Smooth muscle cell (in vitro differentiated cells): ENCODE measurements around the gene ANKRD6. TPM values are rescaled to one million over a fixed set of nuclear protein-coding genes. Genes with fewer than 3 reads are reported as not detected.

Experiments
- DNase-seq: peaks from one replicate; lab custom pipeline; 2025; ENCODE audit not compliant: unreplicated experiment; lab: John Stamatoyannopoulos, UW
- H2AFZ ChIP-seq: fragments of 200-600 bp; sonication (generic); 2 replicates; pipeline ENCODE4 v1.6.0; 2016; ENCODE audit warnings: antibody characterized with exemption, low read depth, mild to moderate bottlenecking
- H3F3A ChIP-seq: fragments of 200-600 bp; sonication (generic); 2 replicates; pipeline ENCODE4 v1.6.0; 2017; ENCODE audit warnings: antibody characterized with exemption, low read depth
- H3K27ac ChIP-seq: fragments of 200-600 bp; sonication (generic); 2 replicates; pipeline ENCODE4 v1.5.1; 2016; ENCODE audit warnings: low read depth, mild to moderate bottlenecking
- H3K27me3 ChIP-seq: fragments of 200-600 bp; sonication (generic); 2 replicates; pipeline ENCODE4 v1.6.1; 2016; ENCODE audit warnings: low read depth, mild to moderate bottlenecking
- H3K36me3 ChIP-seq: fragments of 200-600 bp; sonication (generic); 2 replicates; pipeline ENCODE4 v1.5.1; 2016; ENCODE audit warnings: low read depth
- H3K4me1 ChIP-seq: fragments of 200-600 bp; sonication (generic); 2 replicates; pipeline ENCODE4 v1.5.1; 2016; ENCODE audit warnings: low read depth
- H3K4me2 ChIP-seq: fragments of 200-600 bp; sonication (generic); 2 replicates; pipeline ENCODE4 v1.6.0; 2016; ENCODE audit warnings: mild to moderate bottlenecking
- H3K4me3 ChIP-seq: fragments of 200-600 bp; sonication (generic); 2 replicates; pipeline ENCODE4 v1.5.1; 2016; ENCODE audit warnings: mild to moderate bottlenecking
- H3K79me2 ChIP-seq: fragments of 200-600 bp; sonication (generic); 2 replicates; pipeline ENCODE4 v1.6.0; 2016; ENCODE audit warnings: low read depth, mild to moderate bottlenecking
- H3K9ac ChIP-seq: fragments of 200-600 bp; sonication (generic); 2 replicates; pipeline ENCODE4 v1.6.0; 2016; ENCODE audit warnings: low read depth
- H3K9me3 ChIP-seq: fragments of 200-600 bp; sonication (generic); replicated peaks from 2 replicates; pipeline ENCODE4 v1.5.1; 2016; ENCODE audit warnings: low read depth
- H4K20me1 ChIP-seq: fragments of 200-600 bp; sonication (generic); 2 replicates; pipeline ENCODE4 v1.6.0; 2016; ENCODE audit warnings: low read depth
- WGBS: methylation state at CpG from one replicate; pipeline ENCODE4 v1.1.7; 2016; ENCODE audit warnings: low lambda C conversion rate; 5-methylcytosine and 5-hydroxymethylcytosine counted together
- polyA plus RNA-seq: library from polyadenylated mRNA; unstranded; fragments of >200 nt; fragmentation: Nextera tagmentation; extraction: Ambion mirVana; gene quantifications from 2 replicates; pipeline ENCODE4 v1.2.1, GENCODE V29; 2016
- total RNA-seq: library from RNA; depleted of rRNA; stranded (reverse); fragments of >200 nt; gene quantifications from 2 replicates; pipeline ENCODE4 v1.2.3, GENCODE V29; 2014
- TF ChIP-seq, protein P1 (sequence below): fragments of 200-600 bp; sonication (generic); IDR thresholded peaks from 2 replicates; pipeline ENCODE4 v1.5.1; 2017; ENCODE audit warnings: borderline replicate concordance, mild to moderate bottlenecking, antibody characterized with exemption; ENCODE audit not compliant: insufficient read depth, poor library complexity, severe bottlenecking

The ANKRD6 gene
- total and polyA plus RNA-seq, 2 experiments from 2014 or later: 5.2 to 10.7 TPM

DNA sequence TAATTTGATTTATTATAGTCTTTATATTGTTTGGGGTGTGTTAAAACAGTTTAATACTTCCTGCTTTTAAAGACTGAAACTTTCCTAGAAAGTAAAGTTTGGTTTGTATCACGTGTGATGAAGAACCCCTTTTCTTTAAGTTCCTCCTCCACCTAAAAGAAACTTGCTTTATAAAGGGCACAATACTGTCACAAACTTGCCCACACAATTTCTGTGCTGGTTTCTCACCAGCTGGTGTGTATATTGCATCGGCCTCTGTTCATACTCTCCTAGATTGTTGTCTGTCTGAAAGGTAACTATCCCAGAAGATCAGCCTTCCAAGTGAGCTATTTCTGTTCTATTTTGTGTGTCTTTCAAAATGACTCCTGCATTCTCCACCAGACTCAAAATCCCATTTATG lies 46.9 kb downstream of the ANKRD6 start:
- Histone ChIP-seq H3K4me2 (no peak overlapping the region), H3K9ac (no peak overlapping the region), H3K9me3 (no peaks in the 10 kb centered on the region), H3K27ac (no peak overlapping the region), H3K4me1 (peaks cover 19% of the 10 kb centered on the region), H3F3A (peaks cover 9% of the 10 kb centered on the region), H3K4me3 (no peak overlapping the region), H2AFZ (no peak overlapping the region), H3K27me3 (no peaks in the 10 kb centered on the region), H4K20me1 (peaks cover under 1% of the 10 kb centered on the region), H3K79me2 (no peaks in the 10 kb centered on the region), H3K36me3 (no peaks in the 10 kb centered on the region)
- TF ChIP-seq, protein P1, sequence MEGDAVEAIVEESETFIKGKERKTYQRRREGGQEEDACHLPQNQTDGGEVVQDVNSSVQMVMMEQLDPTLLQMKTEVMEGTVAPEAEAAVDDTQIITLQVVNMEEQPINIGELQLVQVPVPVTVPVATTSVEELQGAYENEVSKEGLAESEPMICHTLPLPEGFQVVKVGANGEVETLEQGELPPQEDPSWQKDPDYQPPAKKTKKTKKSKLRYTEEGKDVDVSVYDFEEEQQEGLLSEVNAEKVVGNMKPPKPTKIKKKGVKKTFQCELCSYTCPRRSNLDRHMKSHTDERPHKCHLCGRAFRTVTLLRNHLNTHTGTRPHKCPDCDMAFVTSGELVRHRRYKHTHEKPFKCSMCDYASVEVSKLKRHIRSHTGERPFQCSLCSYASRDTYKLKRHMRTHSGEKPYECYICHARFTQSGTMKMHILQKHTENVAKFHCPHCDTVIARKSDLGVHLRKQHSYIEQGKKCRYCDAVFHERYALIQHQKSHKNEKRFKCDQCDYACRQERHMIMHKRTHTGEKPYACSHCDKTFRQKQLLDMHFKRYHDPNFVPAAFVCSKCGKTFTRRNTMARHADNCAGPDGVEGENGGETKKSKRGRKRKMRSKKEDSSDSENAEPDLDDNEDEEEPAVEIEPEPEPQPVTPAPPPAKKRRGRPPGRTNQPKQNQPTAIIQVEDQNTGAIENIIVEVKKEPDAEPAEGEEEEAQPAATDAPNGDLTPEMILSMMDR: no peak
- no peak for DNase-seq
- WGBS: 96% methylated on average over 2 of the region's 2 CpGs

DNA sequence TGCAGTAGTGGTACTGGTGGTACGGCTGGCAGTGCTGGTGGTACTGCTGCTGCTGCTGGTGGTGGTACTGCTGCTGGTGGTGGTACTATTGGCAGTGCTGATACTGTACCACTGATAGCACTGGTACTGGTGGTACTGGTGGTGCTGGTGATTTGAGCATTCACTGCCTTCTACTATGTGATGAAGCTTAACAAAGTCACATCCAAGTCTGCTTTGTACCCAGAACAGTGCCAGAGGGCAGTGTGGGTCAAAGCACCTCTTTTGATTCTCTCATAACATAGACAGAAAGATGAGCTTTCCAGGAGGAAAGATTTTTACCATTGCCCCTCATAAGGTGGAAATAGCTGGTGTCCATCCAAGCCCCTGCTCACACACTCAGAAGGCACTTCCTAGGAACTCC lies 48.7 kb downstream of the ANKRD6 start:
- TF ChIP-seq, protein P1: no peak
- no peak overlapping the region for H3K4me2 ChIP-seq
- 100% methylated on average over 1 of the region's 1 CpG for WGBS

DNA sequence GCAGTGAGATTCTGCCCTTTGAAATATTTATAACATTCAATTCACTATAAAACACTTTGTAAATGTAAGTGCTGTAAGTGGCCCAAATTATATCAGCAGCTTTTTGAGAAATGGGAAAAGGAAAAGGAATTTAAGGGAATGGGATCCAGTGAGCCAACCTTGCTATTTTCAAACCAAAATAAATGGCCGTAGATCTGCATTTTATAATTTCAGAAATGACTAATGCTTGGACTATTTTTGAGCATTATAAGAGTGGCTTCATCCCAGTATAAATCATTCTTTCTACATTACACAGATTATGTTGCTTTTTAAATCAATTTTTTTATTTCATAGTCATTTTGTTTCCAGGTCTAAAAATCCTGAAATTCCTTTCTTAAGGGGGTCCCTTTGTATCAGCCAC lies 49.2 kb downstream of the ANKRD6 start:
- peaks cover 22% of the 10 kb centered on the region for H3K4me1 ChIP-seq
- TF ChIP-seq, protein P1: no peak
- H3K4me2 ChIP-seq: peak overlapping the region; percentile 66
- peaks cover 6% of the 10 kb centered on the region for H4K20me1 ChIP-seq
- H3K4me3 ChIP-seq: no peak overlapping the region
- H3F3A ChIP-seq: peaks cover 9% of the 10 kb centered on the region
- H2AFZ ChIP-seq: no peak overlapping the region
- no peak for DNase-seq
- peak overlapping the region; percentile 58 for H3K27ac ChIP-seq
- no peaks in the 10 kb centered on the region for H3K79me2 ChIP-seq
- no peaks in the 10 kb centered on the region for H3K9me3 ChIP-seq
- H3K27me3 ChIP-seq: no peaks in the 10 kb centered on the region
- H3K9ac ChIP-seq: no peak overlapping the region
- no peaks in the 10 kb centered on the region for H3K36me3 ChIP-seq
- 71% methylated on average over 1 of the region's 1 CpG for WGBS

More for the DNA sequence above, 48.7 kb downstream of the ANKRD6 start:
- H3K4me3 ChIP-seq: no peak overlapping the region
- H4K20me1 ChIP-seq: peaks cover 6% of the 10 kb centered on the region
- peaks cover 9% of the 10 kb centered on the region for H3F3A ChIP-seq
- H3K79me2 ChIP-seq: no peaks in the 10 kb centered on the region
- no peaks in the 10 kb centered on the region for H3K27me3 ChIP-seq
- H3K9me3 ChIP-seq: no peaks in the 10 kb centered on the region
- H3K27ac ChIP-seq: no peak overlapping the region
- no peak overlapping the region for H3K9ac ChIP-seq
- DNase-seq: no peak
- no peaks in the 10 kb centered on the region for H3K36me3 ChIP-seq
- peaks cover 22% of the 10 kb centered on the region for H3K4me1 ChIP-seq
- H2AFZ ChIP-seq: no peak overlapping the region

DNA sequence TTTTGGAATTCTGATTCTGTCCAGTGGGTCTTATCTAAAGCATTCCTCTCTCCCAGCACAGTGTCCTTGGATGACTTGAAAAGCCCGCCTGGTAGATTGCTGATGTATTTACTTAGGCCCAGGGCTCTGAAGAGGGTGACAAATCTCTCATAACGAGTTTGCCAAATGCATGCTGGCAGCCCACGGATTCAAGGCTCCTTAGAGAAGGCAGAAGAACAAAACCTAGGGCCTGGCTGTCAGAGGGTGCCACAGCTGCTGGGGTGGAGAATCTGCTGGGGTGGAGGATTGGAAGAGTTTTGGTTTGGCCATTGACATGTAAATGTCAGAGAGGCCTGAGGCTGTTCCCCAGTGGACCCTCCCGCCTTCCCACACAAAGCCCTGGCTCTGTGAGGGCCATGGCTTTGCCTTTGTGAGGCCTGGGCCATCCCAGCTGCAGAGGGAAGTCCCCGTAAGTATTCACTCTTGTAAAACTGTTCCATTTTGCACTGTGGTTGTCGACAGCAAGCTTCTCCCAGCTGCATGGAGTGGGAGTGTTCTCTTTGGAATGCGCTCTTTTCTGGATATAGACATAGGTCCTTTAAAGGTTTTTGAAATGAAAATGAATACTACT lies 50.3 kb downstream of the ANKRD6 start:
- peaks cover 22% of the 10 kb centered on the region for H3K4me1 ChIP-seq
- no peak for DNase-seq
- H3K79me2 ChIP-seq: no peaks in the 10 kb centered on the region
- H3K36me3 ChIP-seq: no peaks in the 10 kb centered on the region
- no peak overlapping the region for H3K9ac ChIP-seq
- no peaks in the 10 kb centered on the region for H3K9me3 ChIP-seq
- peaks cover 6% of the 10 kb centered on the region for H4K20me1 ChIP-seq
- H2AFZ ChIP-seq: no peak overlapping the region
- H3K4me3 ChIP-seq: no peak overlapping the region
- peak overlapping the region; percentile 66 for H3K4me2 ChIP-seq
- 19% methylated on average over 7 of the region's 7 CpGs for WGBS
- H3K27me3 ChIP-seq: no peaks in the 10 kb centered on the region
- H3F3A ChIP-seq: peaks cover 9% of the 10 kb centered on the region
- TF ChIP-seq, protein P1: no peak
- peak overlapping the region; percentile 58 for H3K27ac ChIP-seq
